Esophagus squamous epithelium (tissue), 5 donors: ENCODE data around the gene TRPV3. TPM values are rescaled to one million over a fixed set of nuclear protein-coding genes. Genes with fewer than 3 reads are reported as not detected.

ENCODE experiments used
- DNase-seq: peaks from one replicate; lab custom pipeline; 2025; lab: John Stamatoyannopoulos, UW
- H3K27ac ChIP-seq, 4 donors: fragments of 200-600 bp; sonication (generic); one replicate each; pipeline ENCODE4 v1.5.1; 2016 to 2019; ENCODE audit warnings: mild to moderate bottlenecking in 1 of 4
- H3K27me3 ChIP-seq, 4 donors: fragments of 200-600 bp; sonication (generic); 1 replicate in 3 of 4; 2 replicates in 1 of 4; pipeline versions ENCODE4 v1.5.1 to v1.6.0; 2017 to 2021; ENCODE audit warnings: antibody characterized with exemption in 1 of 4
- H3K36me3 ChIP-seq, 3 donors: fragments of 200-600 bp; sonication (generic); one replicate each; pipeline ENCODE4 v1.5.1; 2016 to 2019
- H3K4me1 ChIP-seq, 3 donors: fragments of 200-600 bp; sonication (generic); one replicate each; pipeline ENCODE4 v1.5.1; 2017 to 2019
- H3K4me3 ChIP-seq, 4 donors: fragments of 200-600 bp; sonication (generic); 1 replicate in 3 of 4; 2 replicates in 1 of 4; pipeline ENCODE4 v1.5.1; 2016 to 2019; ENCODE audit warnings: mild to moderate bottlenecking in 2 of 4, moderate library complexity in 1 of 4
- H3K9me3 ChIP-seq, 3 donors: fragments of 200-600 bp; sonication (generic); one replicate each; pipeline ENCODE4 v1.5.1; 2016 to 2019
- POLR2A ChIP-seq, 4 donors: fragments of 450-650 bp; IDR thresholded peaks; one replicate each; pipeline ENCODE4 v1.6.1; 2017; ENCODE audit warnings: antibody characterized with exemption in 4 of 4, mild to moderate bottlenecking in 4 of 4, moderate library complexity in 3 of 4
- WGBS, 2 donors: methylation state at CpG; one replicate each; pipeline ENCODE4 v1.1.5; 2018; 5-methylcytosine and 5-hydroxymethylcytosine counted together
- intact Hi-C: fragments of 100-400 bp; cut with DNase I; formaldehyde crosslinking; loops from one replicate; pipeline ENCODE4 v1.15.0; 2022
- total RNA-seq, 4 donors: library from RNA; depleted of rRNA; stranded (reverse); fragments of >200 nt; gene quantifications; one replicate each; pipeline ENCODE4 v1.1.0, GENCODE V29; 2016
- TF ChIP-seq, protein P1 (sequence below), 6 experiments: fragments of 450-650 bp in 4 of 6; fragments of 200-600 bp in 2 of 6; sonication (generic) in 2 of 6; IDR thresholded peaks; one replicate each; pipeline ENCODE4 v1.5.1; 2016 to 2019; ENCODE audit warnings: antibody characterized with exemption in 6 of 6, mild to moderate bottlenecking in 4 of 6, moderate library complexity in 4 of 6
- donor health status: DM: yes; HTN: yes; CAD: no.

The TRPV3 gene
- total RNA-seq, 4 donors from 2014 or later, result 0.76 to 1.8 (median 0.99) TPM; not detected in 1

- H3K27me3 ChIP-seq, result peaks cover 0 to 34% (median 0%) of the 10 kb centered on the region in 4 donors
- no peak for DNase-seq
- WGBS, 2 donors, result 87 to 97% methylated on average over 4 to 7 of the region's 9 CpGs
- H3K27ac ChIP-seq, result peak overlapping the region; percentile 55 to 79 (median 72)
- intact Hi-C loops, result no loop called here
- peaks cover 18 to 38% (median 29%) of the 10 kb centered on the region in 3 donors for H3K4me1 ChIP-seq
- H3K4me3 ChIP-seq, result peak overlapping the region in 1 of 4 donors; percentile 36
- TF ChIP-seq, protein P1, sequence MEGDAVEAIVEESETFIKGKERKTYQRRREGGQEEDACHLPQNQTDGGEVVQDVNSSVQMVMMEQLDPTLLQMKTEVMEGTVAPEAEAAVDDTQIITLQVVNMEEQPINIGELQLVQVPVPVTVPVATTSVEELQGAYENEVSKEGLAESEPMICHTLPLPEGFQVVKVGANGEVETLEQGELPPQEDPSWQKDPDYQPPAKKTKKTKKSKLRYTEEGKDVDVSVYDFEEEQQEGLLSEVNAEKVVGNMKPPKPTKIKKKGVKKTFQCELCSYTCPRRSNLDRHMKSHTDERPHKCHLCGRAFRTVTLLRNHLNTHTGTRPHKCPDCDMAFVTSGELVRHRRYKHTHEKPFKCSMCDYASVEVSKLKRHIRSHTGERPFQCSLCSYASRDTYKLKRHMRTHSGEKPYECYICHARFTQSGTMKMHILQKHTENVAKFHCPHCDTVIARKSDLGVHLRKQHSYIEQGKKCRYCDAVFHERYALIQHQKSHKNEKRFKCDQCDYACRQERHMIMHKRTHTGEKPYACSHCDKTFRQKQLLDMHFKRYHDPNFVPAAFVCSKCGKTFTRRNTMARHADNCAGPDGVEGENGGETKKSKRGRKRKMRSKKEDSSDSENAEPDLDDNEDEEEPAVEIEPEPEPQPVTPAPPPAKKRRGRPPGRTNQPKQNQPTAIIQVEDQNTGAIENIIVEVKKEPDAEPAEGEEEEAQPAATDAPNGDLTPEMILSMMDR (IDR thresholded peaks at IDR 0.05), result no peak
- TF ChIP-seq POLR2A (IDR thresholded peaks at IDR 0.05), result no peak
- no peaks in the 10 kb centered on the region for H3K9me3 ChIP-seq
- H3K36me3 ChIP-seq, result no peaks in the 10 kb centered on the region
These were observed 1.6 kb upstream of the TRPV3 start for GRCh38 chr17:3559270-3559645.

DNA sequence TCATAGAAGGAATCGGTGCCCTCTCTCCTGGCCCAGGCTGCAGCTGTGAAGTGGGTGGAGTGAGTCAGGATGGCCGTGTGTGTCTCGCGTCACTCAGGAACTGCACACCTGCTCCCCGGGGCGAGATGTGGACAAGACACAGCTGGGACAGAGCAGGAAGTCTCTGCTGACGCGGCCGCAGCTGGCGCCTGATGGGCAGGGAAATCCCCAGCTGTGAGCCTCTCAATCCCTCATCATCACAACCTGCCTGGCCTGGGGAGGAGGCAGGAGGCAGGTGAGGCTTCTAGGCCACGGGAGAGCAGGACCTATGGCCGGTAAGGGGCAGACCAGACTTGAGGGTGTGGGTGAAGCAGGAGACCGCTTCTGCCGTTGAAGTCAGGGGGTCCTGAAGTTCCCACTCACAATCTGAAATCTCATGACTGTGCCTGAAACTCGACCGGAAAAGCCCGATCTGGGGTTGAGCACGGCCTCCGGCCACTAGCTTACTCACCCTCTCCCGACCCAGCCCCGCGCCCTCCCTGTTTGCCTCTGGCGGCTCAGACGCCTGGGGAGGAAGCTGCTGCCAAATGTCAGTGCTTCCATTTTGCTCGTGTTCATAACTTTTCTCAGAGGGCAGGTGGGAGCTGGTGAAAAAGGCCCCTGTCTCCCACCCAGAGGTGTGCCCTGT lies 1.1 kb upstream of the TRPV3 start:
- DNase-seq, result peak; percentile 34
- no peaks in the 10 kb centered on the region for H3K9me3 ChIP-seq
- H3K4me3 ChIP-seq, result peak overlapping the region in 1 of 4 donors; percentile 36
- H3K27me3 ChIP-seq, result peaks cover 0 to 40% (median 0%) of the 10 kb centered on the region in 4 donors
- intact Hi-C loops, result no loop called here
- H3K36me3 ChIP-seq, result no peaks in the 10 kb centered on the region
- peaks cover 18 to 38% (median 29%) of the 10 kb centered on the region in 3 donors for H3K4me1 ChIP-seq
- peak overlapping the region; percentile 55 to 79 (median 72) for H3K27ac ChIP-seq
- TF ChIP-seq, protein P1 (IDR thresholded peaks at IDR 0.05), result no peak
- TF ChIP-seq POLR2A (IDR thresholded peaks at IDR 0.05), result peak in 1 of 4 donors; percentile 29
- 10 to 27% methylated on average over 7 to 9 of the region's 25 CpGs for WGBS, 2 donors

DNA sequence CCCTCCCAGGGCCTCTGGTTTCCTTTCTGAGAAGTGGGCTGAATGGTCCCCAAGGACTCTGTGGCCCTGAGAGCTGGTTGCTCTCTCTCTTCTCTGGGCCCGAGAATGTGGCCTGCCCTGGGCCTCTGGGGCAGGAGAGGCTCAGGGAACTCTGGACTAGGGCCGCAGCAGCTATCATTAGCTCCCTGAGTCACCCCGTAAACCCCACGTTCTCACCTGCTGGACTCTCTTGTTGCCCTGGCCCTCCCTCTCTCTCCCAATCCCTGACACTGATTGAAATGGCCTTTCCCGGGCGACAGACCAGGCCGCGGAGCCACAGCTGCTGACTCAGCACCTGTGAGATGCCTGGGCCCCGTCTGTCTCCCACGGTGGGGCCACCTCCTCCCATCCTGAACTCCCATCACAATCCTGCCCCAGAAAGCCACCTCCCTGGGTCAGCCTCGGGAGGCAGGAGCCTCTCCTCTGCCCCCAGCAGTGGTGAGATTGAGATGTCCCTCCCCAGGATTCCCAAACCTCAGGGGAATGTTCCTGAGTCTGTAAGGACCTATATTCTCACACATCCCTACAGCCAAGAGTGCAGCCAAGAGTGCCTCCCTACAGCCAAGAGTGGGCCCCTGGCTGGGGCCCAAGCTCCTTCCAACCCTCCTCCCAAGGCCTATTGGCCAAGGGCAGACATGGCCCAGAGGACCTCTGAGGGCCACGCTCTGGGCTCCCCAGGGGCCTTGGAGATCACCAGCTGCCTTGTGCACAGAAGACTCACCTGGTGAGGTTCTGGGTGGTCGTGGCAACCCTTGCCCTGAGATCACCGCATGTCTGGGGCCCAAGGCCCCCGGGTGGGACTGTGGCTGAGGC lies 470 bp downstream of the TRPV3 start:
- peaks cover 18 to 29% (median 22%) of the 10 kb centered on the region in 3 donors for H3K4me1 ChIP-seq
- H3K4me3 ChIP-seq, result peak overlapping the region in 2 of 4 donors; percentile 15 to 24
- 64 to 67% methylated on average over 2 to 7 of the region's 15 CpGs for WGBS, 2 donors
- DNase-seq, result no peak
- TF ChIP-seq, protein P1 (IDR thresholded peaks at IDR 0.05), result no peak
- no peak for TF ChIP-seq POLR2A (IDR thresholded peaks at IDR 0.05)
- intact Hi-C loops, result no loop called here
- H3K27ac ChIP-seq, result peak overlapping the region in 2 of 4 donors; percentile 40 to 69
- no peaks in the 10 kb centered on the region for H3K9me3 ChIP-seq
- H3K27me3 ChIP-seq, result peaks cover 0 to 45% (median 0%) of the 10 kb centered on the region in 4 donors
- no peaks in the 10 kb centered on the region for H3K36me3 ChIP-seq

- no peaks in the 10 kb centered on the region for H3K36me3 ChIP-seq
- DNase-seq, result no peak
- peaks cover 0 to 45% (median 0%) of the 10 kb centered on the region in 4 donors for H3K27me3 ChIP-seq
- H3K4me1 ChIP-seq, result peaks cover 18 to 29% (median 22%) of the 10 kb centered on the region in 3 donors
- H3K4me3 ChIP-seq, result no peak overlapping the region
- 82 to 94% methylated on average over 9 to 16 of the region's 19 CpGs for whole genome bisulfite sequencing, 2 donors
- intact Hi-C loops, result no loop called here
- no peaks in the 10 kb centered on the region for H3K9me3 ChIP-seq
- TF ChIP-seq, protein P1 (IDR thresholded peaks at IDR 0.05), result no peak
- no peak for TF ChIP-seq POLR2A (IDR thresholded peaks at IDR 0.05)
- H3K27ac ChIP-seq, result no peak overlapping the region
These were observed 1.2 kb downstream of the TRPV3 start for GRCh38 chr17:3556239-3556915.
